GM13976 (cell line): Measurements from ENCODE around the gene LIPE.

ENCODE experiments used
- DNase-seq: peaks from one replicate; pipeline ENCODE4 v3.0.0; 2012; ENCODE audit warnings: low spot score
- in situ Hi-C: fragments of 300-500 bp; cut with MboI; formaldehyde crosslinking; loops from one replicate; pipeline ENCODE4 v1.12.0; 2022; ENCODE audit warnings: low sequenced_read_pairs, mixed read lengths, inconsistent platforms; ENCODE audit not compliant: unreplicated experiment
- TF ChIP-seq, protein P1 (sequence below): IDR thresholded peaks from 2 replicates; pipeline ENCODE4 v1.5.1; 2012; ENCODE audit warnings: borderline replicate concordance, mild to moderate bottlenecking; ENCODE audit not compliant: insufficient read depth; ENCODE audit errors: extremely low read depth, missing control alignments, control extremely low read depth

LIPE gene

GRCh38 chr19:42407816-42408175 is 19.4 kb downstream of the LIPE start:
- TF ChIP-seq, protein P1, sequence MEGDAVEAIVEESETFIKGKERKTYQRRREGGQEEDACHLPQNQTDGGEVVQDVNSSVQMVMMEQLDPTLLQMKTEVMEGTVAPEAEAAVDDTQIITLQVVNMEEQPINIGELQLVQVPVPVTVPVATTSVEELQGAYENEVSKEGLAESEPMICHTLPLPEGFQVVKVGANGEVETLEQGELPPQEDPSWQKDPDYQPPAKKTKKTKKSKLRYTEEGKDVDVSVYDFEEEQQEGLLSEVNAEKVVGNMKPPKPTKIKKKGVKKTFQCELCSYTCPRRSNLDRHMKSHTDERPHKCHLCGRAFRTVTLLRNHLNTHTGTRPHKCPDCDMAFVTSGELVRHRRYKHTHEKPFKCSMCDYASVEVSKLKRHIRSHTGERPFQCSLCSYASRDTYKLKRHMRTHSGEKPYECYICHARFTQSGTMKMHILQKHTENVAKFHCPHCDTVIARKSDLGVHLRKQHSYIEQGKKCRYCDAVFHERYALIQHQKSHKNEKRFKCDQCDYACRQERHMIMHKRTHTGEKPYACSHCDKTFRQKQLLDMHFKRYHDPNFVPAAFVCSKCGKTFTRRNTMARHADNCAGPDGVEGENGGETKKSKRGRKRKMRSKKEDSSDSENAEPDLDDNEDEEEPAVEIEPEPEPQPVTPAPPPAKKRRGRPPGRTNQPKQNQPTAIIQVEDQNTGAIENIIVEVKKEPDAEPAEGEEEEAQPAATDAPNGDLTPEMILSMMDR: no peak
- DNase-seq: peak; percentile 20
- in situ Hi-C loops: no loop called here

DNA sequence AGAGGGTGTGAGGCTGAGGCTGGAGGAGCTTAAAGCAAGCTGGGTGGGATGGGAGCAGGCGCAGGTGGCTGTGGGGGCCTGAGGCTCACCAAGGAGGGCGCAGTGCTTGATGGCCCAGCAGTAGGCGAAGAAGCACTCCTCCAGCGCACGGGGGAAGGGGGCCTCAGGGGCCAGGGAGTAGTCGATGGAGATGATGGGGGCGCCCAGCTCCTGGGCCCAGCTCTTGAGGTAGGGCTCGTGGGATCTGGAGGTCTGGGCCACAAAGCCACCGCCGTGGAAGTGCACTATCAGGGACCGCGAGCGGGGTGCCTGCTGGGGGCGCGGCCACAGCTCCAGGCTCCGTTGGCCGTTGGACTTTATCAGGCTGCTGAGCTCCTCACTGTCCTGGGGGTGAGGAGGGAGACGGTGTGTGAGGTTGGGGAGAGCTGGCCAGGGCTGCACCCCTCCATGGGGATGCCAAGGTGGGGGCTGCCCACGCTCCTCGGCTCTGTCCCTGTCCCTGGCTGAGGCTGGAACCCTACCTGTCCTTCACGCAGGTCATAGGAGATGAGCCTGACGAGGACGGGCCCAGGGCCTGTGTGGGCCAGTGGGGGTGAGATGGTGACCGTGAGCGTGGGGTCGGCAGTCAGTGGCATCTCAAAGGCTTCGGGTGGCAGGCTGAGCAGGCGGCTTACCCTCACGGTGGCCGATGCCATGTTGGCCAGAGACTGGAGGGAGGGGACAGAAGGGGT is 19.9 kb downstream of the LIPE start:
- no peak for DNase-seq
- in situ Hi-C loops: no loop called here
- TF ChIP-seq, protein P1: no peak

GRCh38 chr19:42406111-42406510 is 21.1 kb downstream of the LIPE start:
- in situ Hi-C loops: no loop called here
- DNase-seq: no peak
- TF ChIP-seq, protein P1: no peak

GRCh38 chr19:42403586-42403985 is 23.6 kb downstream of the LIPE start:
- TF ChIP-seq, protein P1: no peak
- DNase-seq: no peak

DNA sequence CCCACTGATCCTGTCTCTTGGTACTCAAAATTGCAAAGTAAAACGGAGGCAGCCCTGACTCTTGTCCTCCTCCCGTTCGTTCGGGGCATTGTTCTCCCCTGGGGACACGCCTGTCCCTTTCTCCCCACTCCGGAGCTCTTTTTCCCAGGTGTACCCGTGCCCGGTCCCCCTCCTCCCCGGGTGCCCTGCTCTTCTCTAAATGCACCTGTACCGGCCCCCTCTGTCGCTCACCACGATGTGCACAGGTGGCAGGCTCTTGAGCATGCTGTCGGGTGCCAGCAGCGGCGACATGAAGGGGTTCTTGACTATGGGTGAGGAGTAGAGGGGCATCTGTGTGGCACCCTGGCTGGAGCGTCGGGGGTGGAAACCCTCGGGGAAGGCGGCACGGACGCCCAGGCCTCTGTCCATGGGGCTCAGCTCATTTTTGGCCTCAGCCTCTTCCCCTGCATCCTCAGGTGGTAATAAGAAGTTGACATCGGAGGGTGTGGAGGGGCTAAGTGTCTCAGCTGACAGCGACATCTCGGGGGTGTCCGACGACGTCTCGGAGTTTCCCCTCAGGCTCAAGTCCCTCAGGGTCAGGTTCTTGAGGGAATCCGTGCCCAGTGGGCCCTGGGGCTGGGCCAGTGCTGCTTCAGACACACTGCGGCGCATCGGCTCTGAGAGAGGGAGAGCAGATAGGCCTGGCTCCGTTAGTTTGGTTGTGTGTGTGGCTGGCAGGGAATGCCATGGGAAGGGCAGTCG is 24.6 kb downstream of the LIPE start:
- TF ChIP-seq, protein P1: no peak
- in situ Hi-C loops: no loop called here
- no peak for DNase-seq

More at GRCh38 chr19:42403586-42403985, 23.6 kb downstream of the LIPE start:
- in situ Hi-C loops: no loop called here

DNA sequence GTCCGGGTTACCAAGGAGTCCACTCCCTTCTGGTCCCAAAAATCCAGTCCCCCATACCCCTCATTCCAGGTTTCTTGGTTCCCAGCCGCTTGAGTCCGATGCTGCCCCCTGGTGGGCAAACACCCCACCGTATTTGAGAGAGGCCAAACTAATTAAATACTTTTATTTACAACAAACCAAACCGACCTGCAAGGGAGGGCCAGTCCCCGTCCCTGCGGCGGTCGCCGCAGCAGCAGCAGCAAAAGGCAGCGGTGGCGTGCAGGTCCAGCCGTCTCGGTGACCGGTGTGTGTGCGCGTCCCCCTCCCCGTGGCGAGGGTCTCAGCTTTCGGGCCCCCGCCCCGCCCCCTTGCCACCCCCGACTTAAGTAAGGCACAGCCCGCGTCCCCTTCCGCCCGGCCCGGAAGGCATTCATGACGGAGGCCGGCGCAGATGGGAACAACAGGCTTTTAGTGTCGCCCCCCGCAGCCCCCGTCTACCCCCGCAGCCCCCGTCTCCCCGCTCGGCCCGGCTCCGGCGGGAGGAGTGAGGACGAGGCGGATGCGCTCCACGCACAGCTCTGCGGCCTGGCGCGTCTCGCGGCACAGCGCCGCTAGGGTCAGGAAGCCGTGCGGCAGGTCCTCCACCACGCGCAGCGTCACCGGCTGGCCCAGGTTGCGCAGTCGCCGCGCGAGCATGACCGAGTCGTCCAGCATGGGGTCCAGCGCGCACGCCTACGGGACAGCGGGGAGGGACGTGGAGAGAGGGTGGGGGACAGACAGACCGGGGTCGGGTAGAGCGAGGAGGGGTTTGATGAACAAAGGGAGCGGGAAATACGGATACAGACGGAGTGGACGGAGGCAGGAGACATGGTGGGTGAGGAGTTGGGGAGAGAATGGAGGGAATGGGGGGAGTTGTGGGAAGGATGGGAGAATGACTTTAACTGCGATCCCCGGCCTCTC is 25.6 kb downstream of the LIPE start:
- in situ Hi-C loops: no loop called here
- DNase-seq: peak; percentile 83
- TF ChIP-seq, protein P1: peak; percentile 53
